Measurements from ENCODE around the gene ADAMTSL3. TPM values are rescaled to one million over a fixed set of nuclear protein-coding genes. Genes with fewer than 3 reads are reported as not detected.

ADAMTSL3 gene
- total RNA-seq, 3 donors from 2014 or later (not counting 1 experiment from before 2014, with no cell fraction given): 0.14 to 0.43 (median 0.25) TPM

- 85% methylated on average over 1 of the region's 1 CpG for WGBS (ENCODE audit: insufficient coverage)
- ATAC-seq: no peak
These were observed 19.5 kb downstream of the ADAMTSL3 start for GRCh38 chr15:83673385-83673784.

GRCh38 chr15:83682476-83683088 lies 28.7 kb downstream of the ADAMTSL3 start:
- Histone ChIP-seq H3K27ac (ENCODE audit: low read length) (no peak overlapping the region), H3K36me3 (ENCODE audit: control insufficient read depth, insufficient read depth, low read length) (no peaks in the 10 kb centered on the region), H3K4me1 (ENCODE audit: control insufficient read depth, insufficient read depth, low read length) (no peaks in the 10 kb centered on the region), H3K27me3 (ENCODE audit: control insufficient read depth, insufficient read depth, low read length) (no peaks in the 10 kb centered on the region), H3K9me3 (ENCODE audit: control insufficient read depth, insufficient read depth, low read length) (no peaks in the 10 kb centered on the region), H3K4me3 (ENCODE audit: low read length) (no peak overlapping the region)
- H3K4me1 Mint-ChIP-seq: no peaks in the 10 kb centered on the region
- no peak overlapping the region for H3K4me3 Mint-ChIP-seq
- H3K9me3 Mint-ChIP-seq: peaks cover 0 to 6% of the 10 kb centered on the region in 2 donors
- no peak for ATAC-seq
- 66% methylated on average over 2 of the region's 3 CpGs for WGBS (ENCODE audit: insufficient coverage)
- no peak for TF ChIP-seq CTCF (IDR thresholded peaks at IDR 0.05)
- no peak overlapping the region for H3K27ac Mint-ChIP-seq
- no peaks in the 10 kb centered on the region for H3K36me3 Mint-ChIP-seq
- peaks cover 5 to 15% of the 10 kb centered on the region in 2 donors for H3K27me3 Mint-ChIP-seq (ENCODE audit: low read depth in 2 of 2)
- no peak for DNase-seq
- intact Hi-C loops (cut with micrococcal nuclease): no loop called here

More at GRCh38 chr15:83673385-83673784, 19.5 kb downstream of the ADAMTSL3 start:
- Mint-ChIP-seq H3K36me3 (peaks cover 6% of the 10 kb centered on the region), H3K4me1 (no peaks in the 10 kb centered on the region), H3K9me3 (peaks cover 2 to 5% of the 10 kb centered on the region in 2 donors), H3K27ac (no peak overlapping the region), H3K4me3 (no peak overlapping the region), H3K27me3 (ENCODE audit: low read depth in 2 of 2) (no peaks in the 10 kb centered on the region)
- intact Hi-C loops (cut with micrococcal nuclease): no loop called here
- Histone ChIP-seq H3K4me1 (ENCODE audit: control insufficient read depth, insufficient read depth, low read length) (no peaks in the 10 kb centered on the region), H3K36me3 (ENCODE audit: control insufficient read depth, insufficient read depth, low read length) (no peaks in the 10 kb centered on the region), H3K9me3 (ENCODE audit: control insufficient read depth, insufficient read depth, low read length) (no peaks in the 10 kb centered on the region), H3K27ac (ENCODE audit: low read length) (no peak overlapping the region), H3K27me3 (ENCODE audit: control insufficient read depth, insufficient read depth, low read length) (no peaks in the 10 kb centered on the region), H3K4me3 (ENCODE audit: low read length) (no peak overlapping the region)
- no peak for DNase-seq
- TF ChIP-seq CTCF (IDR thresholded peaks at IDR 0.05): no peak

GRCh38 chr15:83685916-83686332 lies 32.0 kb downstream of the ADAMTSL3 start:
- H3K4me3 ChIP-seq (ENCODE audit: low read length): no peak overlapping the region
- 83% methylated on average over 9 of the region's 9 CpGs for WGBS (ENCODE audit: insufficient coverage)
- H3K4me1 ChIP-seq (ENCODE audit: control insufficient read depth, insufficient read depth, low read length): no peaks in the 10 kb centered on the region
- no peak overlapping the region for H3K4me3 Mint-ChIP-seq
- intact Hi-C loops (cut with micrococcal nuclease): no loop called here
- no peaks in the 10 kb centered on the region for H3K4me1 Mint-ChIP-seq
- no peaks in the 10 kb centered on the region for H3K36me3 Mint-ChIP-seq
- peaks cover 11 to 15% of the 10 kb centered on the region in 2 donors for H3K27me3 Mint-ChIP-seq (ENCODE audit: low read depth in 2 of 2)
- no peak overlapping the region for H3K27ac Mint-ChIP-seq
- DNase-seq: no peak
- no peaks in the 10 kb centered on the region for H3K36me3 ChIP-seq (ENCODE audit: control insufficient read depth, insufficient read depth, low read length)
- no peak overlapping the region for H3K27ac ChIP-seq (ENCODE audit: low read length)
- no peaks in the 10 kb centered on the region for H3K27me3 ChIP-seq (ENCODE audit: control insufficient read depth, insufficient read depth, low read length)
- peaks cover 4 to 7% of the 10 kb centered on the region in 2 donors for H3K9me3 Mint-ChIP-seq
- ATAC-seq: no peak
- no peaks in the 10 kb centered on the region for H3K9me3 ChIP-seq (ENCODE audit: control insufficient read depth, insufficient read depth, low read length)
- TF ChIP-seq CTCF (IDR thresholded peaks at IDR 0.05): no peak

- Histone ChIP-seq H3K27ac (ENCODE audit: low read length) (no peak overlapping the region), H3K36me3 (ENCODE audit: control insufficient read depth, insufficient read depth, low read length) (no peaks in the 10 kb centered on the region), H3K4me3 (ENCODE audit: low read length) (no peak overlapping the region), H3K9me3 (ENCODE audit: control insufficient read depth, insufficient read depth, low read length) (no peaks in the 10 kb centered on the region), H3K4me1 (ENCODE audit: control insufficient read depth, insufficient read depth, low read length) (no peaks in the 10 kb centered on the region), H3K27me3 (ENCODE audit: control insufficient read depth, insufficient read depth, low read length) (no peaks in the 10 kb centered on the region)
- TF ChIP-seq CTCF (IDR thresholded peaks at IDR 0.05): no peak
- H3K27me3 Mint-ChIP-seq (ENCODE audit: low read depth in 2 of 2): peaks cover 11 to 15% of the 10 kb centered on the region in 2 donors
- ATAC-seq (no peak), DNase-seq (no peak)
- H3K4me1 Mint-ChIP-seq: no peaks in the 10 kb centered on the region
- peaks cover 4 to 6% of the 10 kb centered on the region in 2 donors for H3K9me3 Mint-ChIP-seq
- H3K27ac Mint-ChIP-seq: no peak overlapping the region
- intact Hi-C loops (cut with micrococcal nuclease): no loop called here
- H3K36me3 Mint-ChIP-seq: no peaks in the 10 kb centered on the region
- no peak overlapping the region for H3K4me3 Mint-ChIP-seq
- no CpG with 5 or more reads among the region's 4 CpGs for WGBS (ENCODE audit: insufficient coverage)
These were observed 34.3 kb downstream of the ADAMTSL3 start for GRCh38 chr15:83688201-83688600.
